CD4-positive, alpha-beta T cell treated with Interleukin-2 at 100 ng/mL for 4 hours (primary cell): ENCODE data around the gene PRF1.
A peak's percentile ranks its signal among the peaks of the same experiment; 100 is the strongest.
"Not testable (repeated sequence)": the region's sequence is repeated elsewhere in the genome, so short reads cannot be mapped to it uniquely, and the experiment has no call there.

ENCODE experiments used
- DNase-seq: peaks from one replicate; pipeline ENCODE4 v3.0.0-alpha.2; 2020; ENCODE audit warnings: low spot score

Gene PRF1

DNA sequence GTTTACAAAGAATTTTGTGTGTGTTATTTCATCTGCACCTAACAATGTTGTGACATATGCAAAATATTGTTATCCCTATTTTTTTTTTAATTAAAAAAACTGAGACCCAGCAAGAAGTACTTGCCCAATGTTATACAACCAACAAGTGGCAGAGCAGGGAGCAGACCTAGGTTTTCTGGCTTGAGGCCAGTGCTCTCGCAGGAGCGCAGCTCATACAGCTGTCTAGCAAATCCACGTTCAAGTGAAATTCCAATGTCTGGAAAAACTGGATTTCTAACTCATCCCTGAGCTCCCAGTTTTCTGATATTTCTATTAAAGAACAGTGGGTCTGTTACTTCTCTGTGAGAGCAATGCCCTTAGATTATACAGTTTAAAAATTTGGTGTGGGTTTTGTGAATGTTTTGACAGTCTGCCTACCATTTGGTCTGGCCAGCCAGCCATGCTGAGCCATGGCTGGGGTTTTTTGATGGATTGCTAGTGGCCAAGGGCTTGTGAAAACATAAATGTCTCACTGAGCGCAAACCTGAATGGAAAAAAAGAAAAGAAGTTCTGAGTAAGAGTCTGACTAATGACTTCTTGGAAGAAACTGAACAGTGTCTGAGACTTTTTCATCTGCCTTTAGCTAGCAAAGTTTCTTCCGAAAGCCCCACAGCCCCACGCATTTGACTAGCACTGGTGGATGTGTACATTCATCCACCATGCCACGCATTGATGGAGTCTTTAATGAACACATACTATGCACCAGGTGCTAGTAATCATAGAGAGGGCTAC is 15.4 kb upstream of the PRF1 start:
- DNase-seq: peak; percentile 55

DNA sequence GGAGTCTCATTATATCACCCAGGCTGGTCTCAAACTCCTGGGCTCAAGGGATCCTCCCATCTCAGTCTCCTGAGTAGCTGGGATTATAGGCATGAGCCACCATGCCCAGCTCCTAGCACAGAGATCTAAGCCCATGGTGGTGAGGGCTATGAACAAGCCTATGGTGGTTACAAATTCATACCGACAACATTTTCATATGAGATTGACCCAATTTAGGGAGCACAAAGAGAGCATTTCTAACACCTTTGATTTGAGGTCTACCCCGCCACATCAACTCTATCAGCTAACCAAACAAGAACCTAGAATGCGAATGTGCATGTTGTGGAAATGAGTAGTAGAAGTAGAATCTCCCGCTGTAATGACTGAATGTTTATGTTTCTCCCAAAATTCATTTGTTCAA is 14.2 kb upstream of the PRF1 start:
- peak; percentile 47 for DNase-seq

DNA sequence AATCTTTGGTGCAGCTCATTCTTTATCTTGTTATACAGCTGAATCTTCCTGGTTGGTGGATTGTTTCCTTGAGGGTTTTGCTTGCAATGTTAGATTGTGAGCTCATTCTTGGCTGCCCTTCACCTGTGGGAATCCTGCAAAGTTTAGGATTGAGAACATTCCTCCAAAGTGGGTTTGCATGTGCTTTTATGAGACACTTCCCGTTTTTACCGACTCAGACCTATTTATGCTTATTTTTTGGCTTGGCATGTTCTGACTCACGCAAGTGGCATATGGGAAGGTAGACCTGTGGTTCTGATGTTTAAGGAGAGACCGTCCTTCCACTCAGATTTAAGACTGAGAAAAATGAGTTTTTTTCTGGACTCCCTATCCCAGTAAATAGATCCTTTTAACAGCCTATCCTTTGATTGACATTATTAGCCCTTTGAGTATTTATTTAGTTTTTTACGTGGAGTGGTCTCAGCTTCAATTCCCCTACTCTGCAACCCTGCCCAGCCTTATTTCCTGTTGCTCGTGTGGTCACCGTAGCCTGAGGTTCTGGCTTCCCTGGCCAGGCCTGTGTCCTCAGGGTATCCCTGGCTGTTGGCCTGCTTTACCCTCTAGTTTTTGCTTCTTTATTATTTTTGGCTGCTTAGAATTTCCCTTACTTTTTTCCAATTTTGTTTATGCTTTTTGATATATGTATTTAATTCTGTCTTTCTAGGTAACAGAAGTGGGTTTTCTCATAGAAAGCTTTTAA is 13.4 kb upstream of the PRF1 start:
- DNase-seq: no peak

DNA sequence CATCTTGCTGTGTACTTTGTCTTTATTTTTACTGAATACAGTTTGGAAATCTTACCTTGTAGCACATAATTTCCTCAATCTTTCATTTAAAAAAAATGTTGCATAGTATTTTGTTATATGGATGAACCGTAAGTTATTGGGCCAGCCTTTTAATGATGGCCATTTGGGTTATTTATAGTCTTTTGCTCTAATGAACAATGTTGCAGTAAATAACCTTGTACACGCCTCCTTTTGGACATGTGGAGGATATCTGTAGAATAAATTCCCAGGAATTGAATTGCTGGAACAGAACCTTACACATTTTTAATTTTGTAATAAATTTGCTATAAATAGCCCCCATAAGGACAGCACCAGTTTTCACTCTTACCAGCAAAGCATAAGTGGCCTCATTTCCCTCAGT is 12.7 kb upstream of the PRF1 start:
- DNase-seq: no peak

DNA sequence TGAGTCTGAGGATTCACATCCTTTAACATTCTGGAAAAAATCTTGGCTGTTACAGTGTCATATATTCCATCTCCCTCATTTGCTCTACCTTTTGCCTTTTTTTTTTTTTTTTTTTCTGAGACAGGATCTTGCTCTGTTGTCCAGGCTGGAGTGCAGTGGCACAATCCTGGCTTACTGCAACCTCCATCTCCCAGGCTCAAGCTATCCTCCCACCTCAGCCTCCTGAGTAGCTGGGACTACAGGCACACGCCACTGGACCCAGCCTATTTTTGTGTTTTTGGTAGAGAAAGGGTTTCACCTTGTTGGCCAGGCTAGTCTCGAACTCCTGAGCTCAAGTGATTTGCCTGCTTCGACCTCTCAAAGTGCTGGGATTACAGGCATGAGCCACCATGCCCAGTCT is 11.8 kb upstream of the PRF1 start:
- not testable (repeated sequence) for DNase-seq

DNA sequence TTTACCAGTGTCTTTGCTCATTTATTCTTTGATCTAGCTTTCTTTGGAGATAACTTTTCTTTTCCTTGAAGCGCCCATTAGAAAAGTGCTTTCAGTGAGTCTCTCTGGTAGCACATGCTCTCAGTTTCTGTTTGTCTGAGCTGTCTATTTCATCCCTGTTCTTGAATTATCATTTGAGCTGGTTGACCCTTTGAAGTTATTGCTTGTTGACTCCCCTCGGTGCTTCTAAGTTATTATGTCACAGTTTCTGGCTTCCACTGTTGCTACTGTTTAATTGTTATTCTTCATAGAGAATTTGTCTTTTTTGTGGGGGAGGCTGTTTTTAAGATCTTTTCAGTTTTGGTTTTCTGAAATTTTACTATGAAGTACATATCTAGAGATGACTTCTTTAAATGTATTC is 11.4 kb upstream of the PRF1 start:
- DNase-seq: no peak

DNA sequence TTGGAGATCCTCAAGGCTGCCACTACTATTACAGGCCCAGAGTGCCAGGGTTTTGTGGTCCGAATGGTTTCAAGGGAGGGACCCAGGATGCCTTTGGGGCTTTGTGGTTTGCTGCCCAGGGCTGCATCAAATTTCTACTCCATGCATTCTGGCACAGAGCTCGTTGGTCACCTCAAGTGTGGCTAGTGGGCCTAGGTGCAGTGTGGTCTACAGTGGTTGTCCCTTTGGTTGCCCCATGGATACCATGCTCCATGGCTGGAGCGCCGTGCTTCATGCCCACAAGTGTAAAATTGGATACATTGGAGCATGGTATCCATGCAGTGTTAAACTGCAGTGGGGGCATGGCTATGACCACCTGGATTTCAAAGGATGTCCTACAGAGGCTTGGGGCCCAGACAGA is 5.4 kb upstream of the PRF1 start:
- no peak for DNase-seq

DNA sequence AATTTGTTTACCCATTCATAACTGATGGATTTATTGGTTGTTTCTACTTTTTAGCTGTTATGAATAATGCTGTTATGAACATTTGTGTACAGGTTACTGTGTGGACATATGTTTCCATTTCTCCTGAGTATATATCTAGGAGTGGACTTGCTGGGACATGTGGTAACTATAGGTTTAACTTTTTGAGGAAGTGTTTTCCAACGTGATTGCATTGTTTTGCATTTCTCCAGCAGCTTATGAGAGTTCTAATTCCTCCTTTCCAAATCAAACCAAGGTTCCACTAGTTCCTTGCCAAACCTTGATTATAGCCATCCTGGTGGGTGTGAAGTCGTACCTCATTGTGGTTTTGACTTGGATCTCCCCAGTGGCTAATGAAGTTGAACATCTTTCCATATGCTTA is 2.6 kb upstream of the PRF1 start:
- no peak for DNase-seq

DNA sequence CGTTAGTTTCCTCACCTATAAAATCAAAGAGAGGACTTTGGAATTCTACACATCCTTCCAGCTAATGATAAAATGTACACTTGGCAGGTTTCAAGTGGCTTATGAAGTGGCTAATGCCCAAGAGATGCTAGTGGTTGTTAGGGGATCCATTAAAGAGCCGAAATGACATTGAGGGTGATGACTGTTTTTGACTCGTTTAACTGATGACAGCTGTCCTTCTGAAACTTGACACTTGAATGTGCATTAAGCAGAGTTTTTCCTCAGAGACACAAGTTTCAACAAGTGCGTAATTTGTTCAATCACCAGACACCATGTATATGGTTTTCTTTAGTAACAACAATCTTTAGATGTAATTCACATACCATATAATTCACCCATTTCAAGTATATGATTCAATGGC is 1.6 kb upstream of the PRF1 start:
- no peak for DNase-seq

DNA sequence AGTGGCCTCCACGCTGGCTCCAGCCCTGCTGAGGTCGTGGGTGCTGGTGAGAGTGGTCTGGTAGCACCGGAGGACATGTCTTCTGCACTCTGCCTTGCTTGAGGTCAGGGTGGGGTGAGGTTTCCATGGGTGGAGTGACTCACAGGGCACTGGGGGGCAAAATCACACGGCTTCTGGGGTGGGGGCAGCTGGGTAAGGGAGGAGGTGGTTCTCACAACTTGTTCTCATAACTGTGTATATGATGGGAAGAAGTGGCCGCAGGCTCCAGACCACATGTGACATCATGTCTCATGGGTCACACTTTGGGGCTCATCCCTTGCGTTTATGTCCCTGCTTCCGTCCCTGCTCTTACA is 884 bp upstream of the PRF1 start:
- peak; percentile 81 for DNase-seq

DNA sequence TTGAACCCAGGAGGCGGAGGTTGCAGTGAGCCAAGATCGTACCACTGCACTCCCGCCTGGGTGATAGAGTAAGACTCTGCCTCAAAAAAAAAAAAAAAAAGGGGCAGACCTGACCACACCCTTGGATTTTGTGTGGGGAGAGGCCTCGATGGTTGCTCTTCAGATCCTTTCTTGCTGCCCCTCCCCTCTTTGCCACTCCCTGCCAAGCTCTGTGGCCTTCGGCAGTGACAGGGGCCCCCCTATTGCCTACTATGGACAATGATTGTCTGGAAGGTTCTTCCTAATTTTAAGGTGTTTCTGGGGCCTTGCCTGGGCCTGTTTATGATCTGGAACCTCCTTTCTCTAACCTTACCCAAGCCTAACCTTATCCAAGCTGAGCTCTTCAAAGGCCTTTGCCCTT is 795 bp downstream of the PRF1 start:
- no peak for DNase-seq

DNA sequence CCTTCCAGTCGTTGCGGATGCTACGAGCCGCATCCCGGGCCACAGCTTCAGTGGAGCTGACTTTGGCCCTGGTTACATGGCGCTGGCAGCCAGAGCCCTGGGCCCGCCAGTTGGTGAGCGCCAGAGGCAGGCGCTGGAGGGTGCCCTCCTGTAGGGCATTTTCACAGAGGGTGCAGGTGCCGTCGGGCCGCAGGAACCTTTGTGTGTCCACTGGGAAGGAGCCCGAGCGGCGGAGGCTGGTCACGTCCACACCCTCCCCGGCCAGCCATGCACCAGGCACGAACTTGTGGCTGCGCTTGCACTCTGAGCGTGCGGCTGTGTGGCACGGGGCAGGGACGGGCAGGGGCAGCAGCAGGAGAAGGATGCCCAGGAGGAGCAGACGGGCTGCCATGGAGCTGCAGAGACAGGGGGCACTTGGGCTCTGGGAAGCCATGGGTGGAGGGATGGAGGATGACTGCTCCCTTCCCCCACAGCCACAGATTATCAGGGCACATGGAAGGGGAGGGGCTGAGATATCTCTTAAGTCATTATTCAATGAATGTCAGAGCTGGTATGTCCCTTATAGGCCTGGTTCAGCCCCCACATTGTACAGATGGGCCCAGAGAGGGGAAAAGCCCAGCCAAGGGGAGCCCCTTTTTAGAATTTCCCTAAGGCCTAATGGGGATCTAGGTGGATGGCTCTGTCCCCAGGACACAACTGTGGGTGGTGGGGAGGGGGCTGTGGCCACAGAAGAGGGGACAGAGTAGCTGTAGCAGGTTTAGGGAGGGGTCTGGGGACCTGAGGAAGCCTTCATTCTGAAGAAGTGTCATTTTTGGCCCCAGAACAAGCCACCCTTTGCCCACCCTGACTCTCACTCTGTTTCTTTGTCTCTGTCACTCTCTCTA is 1.8 kb downstream of the PRF1 start:
- DNase-seq: no peak

DNA sequence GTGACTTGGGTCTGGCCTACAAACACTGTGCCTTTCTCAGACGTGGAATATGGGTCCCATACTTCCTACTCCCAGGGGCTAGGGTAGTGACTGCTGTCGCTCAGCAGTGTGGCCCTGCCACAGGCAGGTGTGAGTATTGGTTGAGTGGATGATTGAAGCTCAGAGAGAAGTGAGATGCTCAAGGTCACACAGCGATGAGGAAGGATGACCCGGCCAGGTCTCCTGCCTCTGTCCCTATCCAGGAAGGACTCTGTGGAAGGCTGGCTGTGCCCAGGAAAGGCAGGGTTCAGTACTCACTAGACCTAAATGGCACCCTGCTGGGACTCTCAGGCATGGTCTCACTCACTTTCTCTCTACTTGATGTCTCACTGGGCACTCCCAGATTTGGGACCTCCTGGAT is 2.8 kb downstream of the PRF1 start:
- no peak for DNase-seq

DNA sequence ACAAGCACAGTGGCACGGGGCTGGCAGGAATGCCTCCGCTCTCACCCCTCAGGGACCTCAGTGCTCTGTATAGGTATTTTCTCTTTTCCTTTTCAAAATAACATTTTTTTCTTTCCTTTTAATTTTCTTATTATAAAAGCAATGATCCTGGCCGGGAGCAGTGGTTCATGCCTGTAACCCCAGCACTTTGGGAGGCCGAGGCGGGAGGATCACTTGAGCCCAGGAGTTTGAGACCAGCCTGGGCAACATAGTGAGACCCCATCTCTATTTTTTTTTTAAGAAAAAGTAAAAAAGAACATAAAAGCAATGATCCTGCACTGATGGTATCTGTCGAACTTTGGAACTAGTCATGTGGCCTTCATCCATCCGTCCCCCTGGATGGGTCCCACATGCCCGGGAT is 3.2 kb downstream of the PRF1 start:
- no peak for DNase-seq

DNA sequence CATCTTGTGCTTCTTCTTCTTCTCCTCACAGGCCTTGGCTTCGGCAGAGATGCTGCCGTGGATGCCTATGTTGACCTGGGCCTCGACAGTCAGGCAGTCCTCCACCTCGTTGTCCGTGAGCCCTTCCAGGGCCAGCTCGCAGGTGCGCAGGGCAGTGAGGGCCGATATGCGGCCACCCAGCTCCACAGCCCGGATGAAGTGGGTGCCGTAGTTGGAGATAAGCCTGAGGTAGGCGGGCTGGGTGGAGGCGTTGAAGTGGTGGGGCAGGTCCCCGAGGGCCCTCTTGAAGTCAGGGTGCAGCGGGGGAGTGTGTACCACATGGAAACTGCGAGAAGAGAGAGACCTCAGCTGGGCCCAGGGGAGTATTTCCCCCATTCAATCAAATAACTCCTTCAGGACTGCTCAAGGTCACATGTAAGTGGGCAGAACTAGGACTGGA is 3.7 kb downstream of the PRF1 start:
- DNase-seq: no peak

DNA sequence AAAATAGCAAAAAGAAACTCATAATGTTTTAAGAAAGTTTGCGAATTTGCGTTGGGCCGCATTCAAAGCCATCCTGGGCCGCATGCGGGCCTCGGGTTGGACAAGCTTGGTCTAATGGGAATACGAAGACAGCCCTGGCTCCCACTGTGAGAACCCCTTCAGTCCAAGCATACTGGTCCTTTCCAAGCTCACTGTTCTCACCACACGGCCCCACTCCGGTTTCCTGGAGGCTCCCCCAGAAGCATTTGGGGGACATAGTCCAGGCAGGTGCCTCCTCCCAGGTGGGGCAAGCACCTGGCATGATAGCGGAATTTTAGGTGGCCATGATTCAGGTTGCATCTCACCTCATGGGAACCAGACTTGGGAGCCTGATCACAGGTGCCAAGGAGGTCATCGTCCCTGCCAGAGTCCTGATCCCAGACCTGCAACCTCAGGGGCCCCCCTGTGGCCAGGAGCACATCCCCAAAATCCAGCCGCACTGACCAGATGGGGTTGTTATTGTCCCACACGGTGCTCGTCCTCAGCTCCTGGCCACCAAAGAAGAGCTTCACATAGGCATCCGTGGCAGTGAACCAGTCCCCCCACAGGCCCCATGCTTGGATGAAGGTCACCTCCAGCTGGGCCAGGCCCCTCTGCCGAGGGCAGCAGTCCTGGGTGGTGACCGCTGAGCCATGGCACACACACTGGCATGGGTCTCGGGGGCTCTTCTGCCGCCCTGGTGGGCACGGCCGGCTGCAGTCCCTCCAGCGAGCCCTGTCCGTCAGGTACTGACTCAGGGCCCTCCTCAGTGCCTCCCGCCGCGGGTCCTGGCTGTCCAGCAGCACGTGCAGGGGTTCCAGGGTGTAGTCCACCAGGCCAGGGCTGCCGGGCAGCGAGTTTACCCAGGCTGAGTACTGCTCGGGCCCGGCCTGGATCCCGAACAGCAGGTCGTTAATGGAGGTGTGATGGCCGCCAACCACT is 4.4 kb downstream of the PRF1 start:
- DNase-seq: no peak

DNA sequence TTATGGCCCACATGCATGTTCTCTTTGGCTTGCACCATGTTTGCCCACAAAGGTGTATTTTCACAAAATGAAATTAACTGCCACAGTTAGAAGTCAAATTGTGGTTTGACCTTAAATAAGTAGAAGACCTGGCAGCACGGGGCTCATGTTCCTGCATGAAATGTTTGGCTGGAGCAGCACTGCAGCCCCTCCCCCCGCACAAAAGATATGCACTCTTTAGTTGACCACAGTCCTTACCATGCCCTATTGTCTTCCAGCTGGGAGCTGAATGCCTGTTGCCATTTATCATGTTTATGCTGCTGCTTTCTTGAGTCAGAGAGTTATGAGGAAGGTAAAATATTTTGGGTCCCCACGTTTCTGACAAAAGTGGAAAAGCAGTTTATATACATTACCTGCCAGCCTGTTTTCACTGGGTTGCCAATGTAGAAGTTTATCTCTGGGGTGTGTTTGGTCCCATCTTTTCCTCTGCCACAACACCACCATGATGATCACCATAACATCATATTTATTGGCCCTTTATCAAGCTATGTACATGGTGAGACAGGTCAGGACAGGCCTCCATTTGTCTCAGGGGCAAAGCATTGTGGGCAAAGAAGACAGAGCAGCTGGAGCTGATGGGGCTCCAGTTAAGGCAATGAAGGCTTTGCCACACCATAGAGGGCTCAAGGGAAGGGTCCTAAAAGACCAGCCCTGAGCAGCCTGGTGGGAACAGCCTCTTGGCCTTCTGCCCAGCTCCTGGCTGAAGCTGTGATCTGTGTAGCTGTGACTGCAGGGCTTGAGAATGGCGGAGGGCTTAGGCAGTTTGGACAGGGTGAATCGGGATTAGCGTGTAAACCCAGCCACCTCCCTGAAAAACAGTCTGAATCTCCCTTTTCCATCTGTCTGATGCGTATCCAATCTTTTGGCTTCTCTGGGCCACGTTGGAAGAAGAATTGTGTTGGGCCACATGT is 5.4 kb downstream of the PRF1 start:
- DNase-seq: no peak

DNA sequence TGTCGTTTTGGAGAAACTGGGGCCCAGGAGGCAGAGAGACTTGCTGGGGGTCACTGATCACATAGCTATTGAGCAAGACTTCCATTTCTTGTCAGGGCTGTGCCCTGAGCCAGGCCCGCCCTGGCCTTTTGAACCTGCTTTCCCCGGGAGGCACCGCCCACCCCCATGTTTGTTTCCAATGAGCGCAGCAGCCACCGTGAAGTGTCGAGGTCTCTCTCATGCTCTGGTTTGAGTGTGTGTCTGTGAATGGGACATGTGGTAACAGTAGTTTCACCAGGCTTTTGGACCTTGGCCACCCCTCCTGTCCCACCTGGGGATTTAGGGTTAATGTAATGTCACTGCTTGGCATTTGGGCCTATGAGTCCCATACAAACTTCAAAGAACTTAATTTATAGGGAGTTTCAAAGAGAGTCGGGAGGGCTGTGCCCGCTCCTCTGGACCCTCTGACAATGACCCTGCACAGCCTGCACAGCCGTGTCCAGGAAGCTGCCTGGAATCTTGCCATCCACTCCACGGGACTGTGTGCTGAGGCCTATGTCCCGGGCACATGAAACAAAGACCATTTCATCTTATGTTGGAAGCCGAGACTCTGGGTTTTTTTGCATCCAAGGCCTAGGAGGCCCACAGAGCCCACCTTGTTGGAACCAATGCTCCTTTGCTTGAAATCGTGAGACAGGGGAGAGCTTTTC is 6.3 kb downstream of the PRF1 start:
- DNase-seq: no peak

DNA sequence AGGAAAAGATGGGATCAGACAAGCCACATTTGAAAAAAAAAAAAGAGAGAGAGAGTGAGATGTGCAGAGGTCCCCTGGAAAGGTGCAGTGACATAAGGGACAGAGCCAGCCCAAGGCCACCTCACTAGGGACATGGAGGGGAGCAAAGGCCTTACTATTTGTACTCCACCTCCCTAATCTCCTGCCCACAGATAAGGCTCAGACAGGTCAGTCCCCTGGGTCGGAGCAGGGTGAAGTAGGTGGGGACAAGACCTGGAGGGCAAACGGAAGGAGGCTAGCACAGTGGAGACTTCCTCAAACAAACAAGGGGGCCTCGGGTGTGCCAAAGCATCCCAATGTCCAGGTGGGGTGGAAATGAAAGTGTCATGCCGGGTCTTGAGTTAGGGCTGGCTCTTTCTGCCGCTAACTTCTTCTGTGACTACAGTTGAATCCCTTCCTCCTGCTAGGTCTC is 7.0 kb downstream of the PRF1 start:
- DNase-seq: no peak

DNA sequence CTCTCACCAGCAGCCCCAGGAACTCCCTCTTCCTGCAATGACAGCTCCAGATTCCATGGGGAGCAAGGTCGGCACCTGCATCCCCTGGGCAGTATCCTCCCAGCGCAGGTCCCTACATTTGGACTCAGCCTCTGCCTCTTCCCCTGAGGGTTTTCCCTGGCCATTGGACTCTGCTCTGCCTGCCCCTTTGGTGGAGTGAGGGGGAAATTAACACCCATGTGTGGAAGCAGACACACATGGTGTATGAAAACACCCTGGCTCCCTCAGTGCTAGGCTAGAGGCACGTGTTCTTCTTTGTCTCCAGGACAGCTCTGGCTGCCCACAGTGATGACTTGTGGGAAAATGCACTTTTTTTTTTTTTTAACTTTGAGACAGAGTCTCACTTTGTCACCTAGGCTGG is 8.4 kb downstream of the PRF1 start:
- DNase-seq: no peak
